CD14-positive monocyte (primary cell): ENCODE results near the gene OSBPL10. TPM values are rescaled to one million over a fixed set of nuclear protein-coding genes. Genes with fewer than 3 reads are reported as not detected.

Experiments
- DNase-seq, 3 donors: peaks; one replicate each; pipeline ENCODE4 v3.0.0-alpha.2; 2011 to 2022
- H2AFZ ChIP-seq: 2 replicates; pipeline ENCODE4 v1.6.0; 2012; ENCODE audit warnings: mild to moderate bottlenecking, low read depth, low read length, inconsistent platforms; ENCODE audit not compliant: insufficient read depth, poor library complexity, severe bottlenecking
- H3K27ac ChIP-seq, 2 donors: 1 replicate in 1 of 2; 2 replicates in 1 of 2; pipeline ENCODE4 v1.5.1; 2012 to 2013; ENCODE audit warnings: low read length in 2 of 2, control low read depth in 1 of 2, inconsistent platforms in 1 of 2, low read depth in 1 of 2, mild to moderate bottlenecking in 1 of 2
- H3K27me3 ChIP-seq, 2 donors: one replicate each; pipeline versions ENCODE4 v1.6.0 to v1.6.1; 2011 to 2013; ENCODE audit warnings: low read length in 2 of 2; ENCODE audit not compliant: control insufficient read depth in 2 of 2, insufficient read depth in 2 of 2
- H3K36me3 ChIP-seq, 2 donors: replicated peaks in 1 of 2; 1 replicate in 1 of 2; 2 replicates in 1 of 2; pipeline versions ENCODE4 v1.5.1 to v1.6.1; 2012 to 2013; ENCODE audit warnings: low read length in 2 of 2, control low read depth in 1 of 2, inconsistent platforms in 1 of 2, mild to moderate bottlenecking in 1 of 2; ENCODE audit not compliant: insufficient read depth in 2 of 2, control insufficient read depth in 1 of 2
- H3K4me1 ChIP-seq, 2 donors: 1 replicate in 1 of 2; 2 replicates in 1 of 2; pipeline versions ENCODE4 v1.5.1 to v1.6.1; 2012 to 2013; ENCODE audit warnings: low read length in 2 of 2, control low read depth in 1 of 2, inconsistent platforms in 1 of 2, mild to moderate bottlenecking in 1 of 2, moderate library complexity in 1 of 2; ENCODE audit not compliant: insufficient read depth in 2 of 2, control insufficient read depth in 1 of 2
- H3K4me2 ChIP-seq: replicated peaks from 2 replicates; pipeline ENCODE3; 2012; ENCODE audit warnings: low read length, moderate library complexity, mild to moderate bottlenecking; ENCODE audit not compliant: poor library complexity, severe bottlenecking; ENCODE audit errors: extremely low read depth
- H3K4me3 ChIP-seq, 3 experiments: fragments of 200-600 bp in 1 of 3; sonication (generic) in 1 of 3; replicated peaks in 1 of 3; 1 replicate in 2 of 3; 2 replicates in 1 of 3; pipeline ENCODE4 v1.5.1; 2011 to 2013; ENCODE audit warnings: low read length in 3 of 3, mild to moderate bottlenecking in 3 of 3, control low read depth in 2 of 3, low read depth in 2 of 3, inconsistent platforms in 1 of 3, moderate library complexity in 1 of 3
- H3K79me2 ChIP-seq: 2 replicates; pipeline ENCODE4 v1.6.0; 2012; ENCODE audit warnings: mild to moderate bottlenecking, control low read depth, inconsistent platforms, low read length, moderate library complexity; ENCODE audit not compliant: insufficient read depth
- H3K9ac ChIP-seq: 2 replicates; pipeline ENCODE4 v1.6.0; 2017; ENCODE audit warnings: low read length, mild to moderate bottlenecking; ENCODE audit not compliant: insufficient read depth, poor library complexity, severe bottlenecking
- H3K9me3 ChIP-seq, 2 donors: replicated peaks in 1 of 2; 1 replicate in 1 of 2; 2 replicates in 1 of 2; pipeline versions ENCODE4 v1.5.1 to v1.6.1; 2012 to 2013; ENCODE audit warnings: low read length in 2 of 2, control low read depth in 1 of 2; ENCODE audit not compliant: control insufficient read depth in 1 of 2, insufficient read depth in 1 of 2
- H4K20me1 ChIP-seq: 2 replicates; pipeline ENCODE4 v1.6.0; 2012; ENCODE audit warnings: mild to moderate bottlenecking, low read length, control low read depth, moderate library complexity; ENCODE audit not compliant: insufficient read depth
- H3K27ac Mint-ChIP-seq, 7 donors: one replicate each; pipeline ENCODE4 v1.8.0; 2020; ENCODE audit warnings: mild to moderate bottlenecking in 7 of 7, mixed read lengths in 7 of 7, moderate library complexity in 6 of 7, inconsistent platforms in 2 of 7
- H3K27me3 Mint-ChIP-seq, 3 donors: one replicate each; pipeline ENCODE4 v1.8.0; 2021 to 2022; ENCODE audit warnings: low read depth in 3 of 3, mild to moderate bottlenecking in 3 of 3, mixed read lengths in 3 of 3, moderate library complexity in 3 of 3, inconsistent platforms in 1 of 3
- H3K36me3 Mint-ChIP-seq, 2 donors: one replicate each; pipeline ENCODE4 v1.8.0; 2020; ENCODE audit warnings: mixed read lengths in 2 of 2, inconsistent platforms in 1 of 2, mild to moderate bottlenecking in 1 of 2
- H3K4me1 Mint-ChIP-seq: one replicate; pipeline ENCODE4 v1.8.0; 2020; ENCODE audit warnings: mild to moderate bottlenecking, mixed read lengths
- H3K4me3 Mint-ChIP-seq, 2 donors: one replicate each; pipeline ENCODE4 v1.8.0; 2020; ENCODE audit warnings: mild to moderate bottlenecking in 2 of 2, mixed read lengths in 2 of 2, moderate library complexity in 1 of 2
- H3K9me3 Mint-ChIP-seq, 7 donors: one replicate each; pipeline ENCODE4 v1.8.0; 2020 to 2022; ENCODE audit warnings: mixed read lengths in 7 of 7, mild to moderate bottlenecking in 6 of 7, moderate library complexity in 6 of 7, inconsistent platforms in 2 of 7
- WGBS: methylation state at CpG from one replicate; pipeline ENCODE4 v1.1.5; 2013; ENCODE audit warnings: missing lambda C conversion rate; ENCODE audit not compliant: insufficient coverage; 5-methylcytosine and 5-hydroxymethylcytosine counted together
- intact Hi-C, 2 donors: fragments of 100-400 bp; cut with micrococcal nuclease; formaldehyde crosslinking; loops; one replicate each; pipeline versions ENCODE4 v1.15.0 to v1.15.1; 2023
- polyA plus RNA-seq, 3 donors: library from polyadenylated mRNA; depleted of rRNA in 1 of 3; unstranded in 2 of 3; stranded (reverse) in 1 of 3; fragments of 300-500 nt in 2 of 3; fragments of >200 nt in 1 of 3; fragmentation: Illumina TruSeq in 2 of 3; gene quantifications; 1 replicate in 2 of 3; 2 replicates in 1 of 3; pipeline ENCODE4 v1.2.3, GENCODE V29; 2012 to 2021
- TF ChIP-seq, protein P1 (sequence below): fragments of 200-600 bp; IDR thresholded peaks from one replicate; pipeline ENCODE4 v1.8.0; 2022; ENCODE audit warnings: antibody characterized with exemption, mild to moderate bottlenecking

Gene OSBPL10
- polyA plus RNA-seq, 3 donors, result 0.03 TPM; not detected in 2

DNA sequence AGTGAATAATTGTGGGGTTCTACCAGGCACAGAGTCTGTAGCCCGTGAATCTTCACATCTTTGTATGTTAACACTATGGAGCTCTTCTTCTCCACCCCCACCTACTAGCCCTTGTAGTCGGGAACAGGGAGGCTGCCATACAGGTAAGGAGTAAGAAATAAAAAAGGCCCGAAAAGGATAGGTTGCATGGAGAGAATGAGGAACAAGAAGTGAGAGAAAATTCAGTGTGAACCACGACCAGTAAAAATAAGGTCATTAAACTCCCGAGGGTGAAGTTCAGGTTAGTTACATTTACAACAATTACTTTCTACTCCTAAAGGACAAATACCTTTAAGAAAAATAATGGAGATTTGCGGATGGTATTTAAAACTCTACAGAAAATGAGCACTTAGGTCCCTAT lies 53.3 kb downstream of the OSBPL10 start:
- Histone ChIP-seq H3K9me3 (no peaks in the 10 kb centered on the region), H3K36me3 (no peaks in the 10 kb centered on the region), H3K27ac (no peak overlapping the region), H3K4me3 (no peak overlapping the region), H2AFZ (no peak overlapping the region), H3K9ac (no peak overlapping the region), H3K4me2 (no peak overlapping the region), H4K20me1 (no peaks in the 10 kb centered on the region), H3K27me3 (no peaks in the 10 kb centered on the region), H3K4me1 (no peaks in the 10 kb centered on the region), H3K79me2 (no peaks in the 10 kb centered on the region)
- no peak for DNase-seq
- Mint-ChIP-seq H3K4me3 (no peak overlapping the region), H3K36me3 (no peaks in the 10 kb centered on the region), H3K27me3 (peaks cover 0 to 2% (median 0%) of the 10 kb centered on the region in 3 donors), H3K9me3 (peaks cover 0 to 3% (median 0%) of the 10 kb centered on the region in 7 donors), H3K27ac (no peak overlapping the region), H3K4me1 (no peaks in the 10 kb centered on the region)
- intact Hi-C loops, result no loop called here
- TF ChIP-seq, protein P1, sequence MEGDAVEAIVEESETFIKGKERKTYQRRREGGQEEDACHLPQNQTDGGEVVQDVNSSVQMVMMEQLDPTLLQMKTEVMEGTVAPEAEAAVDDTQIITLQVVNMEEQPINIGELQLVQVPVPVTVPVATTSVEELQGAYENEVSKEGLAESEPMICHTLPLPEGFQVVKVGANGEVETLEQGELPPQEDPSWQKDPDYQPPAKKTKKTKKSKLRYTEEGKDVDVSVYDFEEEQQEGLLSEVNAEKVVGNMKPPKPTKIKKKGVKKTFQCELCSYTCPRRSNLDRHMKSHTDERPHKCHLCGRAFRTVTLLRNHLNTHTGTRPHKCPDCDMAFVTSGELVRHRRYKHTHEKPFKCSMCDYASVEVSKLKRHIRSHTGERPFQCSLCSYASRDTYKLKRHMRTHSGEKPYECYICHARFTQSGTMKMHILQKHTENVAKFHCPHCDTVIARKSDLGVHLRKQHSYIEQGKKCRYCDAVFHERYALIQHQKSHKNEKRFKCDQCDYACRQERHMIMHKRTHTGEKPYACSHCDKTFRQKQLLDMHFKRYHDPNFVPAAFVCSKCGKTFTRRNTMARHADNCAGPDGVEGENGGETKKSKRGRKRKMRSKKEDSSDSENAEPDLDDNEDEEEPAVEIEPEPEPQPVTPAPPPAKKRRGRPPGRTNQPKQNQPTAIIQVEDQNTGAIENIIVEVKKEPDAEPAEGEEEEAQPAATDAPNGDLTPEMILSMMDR, result no peak
- no CpG with 5 or more reads among the region's 6 CpGs for WGBS

DNA sequence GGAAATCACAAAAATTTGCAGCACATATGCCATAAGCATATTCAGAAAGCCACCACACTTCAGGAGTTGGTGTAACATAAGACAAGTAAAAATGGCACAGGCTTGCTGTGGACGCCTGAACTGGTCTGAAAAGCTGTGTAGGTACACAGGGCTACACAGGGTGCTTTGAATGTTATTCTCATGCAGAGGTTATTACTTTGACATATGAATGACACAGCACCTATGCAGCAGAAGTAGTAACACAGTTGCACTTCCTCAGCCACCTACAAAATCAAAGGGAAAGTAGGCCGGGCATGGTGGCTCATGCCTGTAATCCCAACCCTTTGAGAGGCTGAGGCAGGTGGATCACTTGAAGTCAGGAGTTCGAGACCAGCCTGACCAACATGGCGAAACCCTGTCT lies 54.5 kb downstream of the OSBPL10 start:
- H3K36me3 Mint-ChIP-seq, result no peaks in the 10 kb centered on the region
- whole genome bisulfite sequencing, result no CpG with 5 or more reads among the region's 4 CpGs
- Histone ChIP-seq H3K36me3 (no peaks in the 10 kb centered on the region), H3K4me2 (no peak overlapping the region), H3K9ac (no peak overlapping the region), H2AFZ (no peak overlapping the region), H3K79me2 (no peaks in the 10 kb centered on the region), H3K27ac (no peak overlapping the region), H4K20me1 (no peaks in the 10 kb centered on the region), H3K27me3 (no peaks in the 10 kb centered on the region), H3K9me3 (no peaks in the 10 kb centered on the region), H3K4me1 (no peaks in the 10 kb centered on the region), H3K4me3 (no peak overlapping the region)
- H3K9me3 Mint-ChIP-seq, result peaks cover 0 to 3% (median 0%) of the 10 kb centered on the region in 7 donors
- H3K4me1 Mint-ChIP-seq, result no peaks in the 10 kb centered on the region
- H3K27ac Mint-ChIP-seq, result no peak overlapping the region
- DNase-seq, result no peak
- TF ChIP-seq, protein P1, result no peak
- no peak overlapping the region for H3K4me3 Mint-ChIP-seq
- no peaks in the 10 kb centered on the region for H3K27me3 Mint-ChIP-seq
- intact Hi-C loops, result no loop called here
